ENCODE measurements around the gene PRAMEF20.
"Not testable (repeated sequence)": the region's sequence is repeated elsewhere in the genome, so short reads cannot be mapped to it uniquely, and the experiment has no call there.

PRAMEF20 gene

GRCh38 chr1:13435458-13435857 lies 25.2 kb downstream of the PRAMEF20 start:
- TF ChIP-seq PAX5 (IDR thresholded peaks at IDR 0.05; ENCODE audit: insufficient read depth, low read length, severe bottlenecking) (no peak), POU2F2 (IDR thresholded peaks at IDR 0.05; ENCODE audit: low read depth, low read length) (no peak), POLR2AphosphoS5 (IDR thresholded peaks at IDR 0.05; ENCODE audit: low read depth, low read length) (no peak), TAF1 (IDR thresholded peaks at IDR 0.05; ENCODE audit: low read depth, low read length) (no peak), SPI1 (IDR thresholded peaks at IDR 0.05; ENCODE audit: low read depth, low read length) (no peak)
- FAIRE-seq (no peak), DNase-seq (ENCODE audit: insufficient read length, low spot score) (no peak)

GRCh38 chr1:13439104-13439783 lies 29.0 kb downstream of the PRAMEF20 start:
- FAIRE-seq, result not testable (repeated sequence)

GRCh38 chr1:13443335-13443979 lies 33.2 kb downstream of the PRAMEF20 start:
- no peak for DNase-seq (ENCODE audit: insufficient read length, low spot score)
- TF ChIP-seq POLR2A (IDR thresholded peaks at IDR 0.05; ENCODE audit: low read depth, low read length) (no peak), PAX5 (IDR thresholded peaks at IDR 0.05; ENCODE audit: insufficient read depth, low read length, severe bottlenecking) (no peak), POLR2AphosphoS5 (IDR thresholded peaks at IDR 0.05; ENCODE audit: low read depth, low read length) (no peak), SPI1 (IDR thresholded peaks at IDR 0.05; ENCODE audit: low read depth, low read length) (no peak), POU2F2 (IDR thresholded peaks at IDR 0.05; ENCODE audit: low read depth, low read length) (no peak), TAF1 (IDR thresholded peaks at IDR 0.05; ENCODE audit: low read depth, low read length) (no peak)
- FAIRE-seq, result no peak

More at GRCh38 chr1:13439104-13439783, 29.0 kb downstream of the PRAMEF20 start:
- DNase-seq (ENCODE audit: insufficient read length, low spot score), result not testable (repeated sequence)

GRCh38 chr1:13450204-13450603 lies 40.0 kb downstream of the PRAMEF20 start:
- FAIRE-seq, result no peak
- no peak for DNase-seq (ENCODE audit: insufficient read length, low spot score)
- TF ChIP-seq SPI1 (IDR thresholded peaks at IDR 0.05; ENCODE audit: low read depth, low read length), result no peak
- no peak for TF ChIP-seq POU2F2 (IDR thresholded peaks at IDR 0.05; ENCODE audit: low read depth, low read length)
- TF ChIP-seq POLR2AphosphoS5 (IDR thresholded peaks at IDR 0.05; ENCODE audit: low read depth, low read length), result no peak
- no peak for TF ChIP-seq PAX5 (IDR thresholded peaks at IDR 0.05; ENCODE audit: insufficient read depth, low read length, severe bottlenecking)
- TF ChIP-seq POLR2A (IDR thresholded peaks at IDR 0.05; ENCODE audit: low read depth, low read length), result no peak
- TF ChIP-seq TAF1 (IDR thresholded peaks at IDR 0.05; ENCODE audit: low read depth, low read length), result no peak

GRCh38 chr1:13451399-13451965 lies 41.2 kb downstream of the PRAMEF20 start:
- no peak for DNase-seq (ENCODE audit: insufficient read length, low spot score)
- no peak for FAIRE-seq

GRCh38 chr1:13456904-13457532 lies 46.8 kb downstream of the PRAMEF20 start:
- FAIRE-seq (no peak), DNase-seq (ENCODE audit: insufficient read length, low spot score) (no peak)
- TF ChIP-seq PAX5 (IDR thresholded peaks at IDR 0.05; ENCODE audit: insufficient read depth, low read length, severe bottlenecking) (no peak), POLR2AphosphoS5 (IDR thresholded peaks at IDR 0.05; ENCODE audit: low read depth, low read length) (no peak), POU2F2 (IDR thresholded peaks at IDR 0.05; ENCODE audit: low read depth, low read length) (no peak), TAF1 (IDR thresholded peaks at IDR 0.05; ENCODE audit: low read depth, low read length) (no peak), POLR2A (IDR thresholded peaks at IDR 0.05; ENCODE audit: low read depth, low read length) (no peak), SPI1 (IDR thresholded peaks at IDR 0.05; ENCODE audit: low read depth, low read length) (no peak)

More at GRCh38 chr1:13451399-13451965, 41.2 kb downstream of the PRAMEF20 start:
- TF ChIP-seq POU2F2 (IDR thresholded peaks at IDR 0.05; ENCODE audit: low read depth, low read length), result no peak
- no peak for TF ChIP-seq TAF1 (IDR thresholded peaks at IDR 0.05; ENCODE audit: low read depth, low read length)

GRCh38 chr1:13461977-13462376 lies 51.7 kb downstream of the PRAMEF20 start:
- no peak for FAIRE-seq
- no peak for DNase-seq (ENCODE audit: insufficient read length, low spot score)
- TF ChIP-seq POU2F2 (IDR thresholded peaks at IDR 0.05; ENCODE audit: low read depth, low read length) (no peak), POLR2A (IDR thresholded peaks at IDR 0.05; ENCODE audit: low read depth, low read length) (no peak), POLR2AphosphoS5 (IDR thresholded peaks at IDR 0.05; ENCODE audit: low read depth, low read length) (no peak), SPI1 (IDR thresholded peaks at IDR 0.05; ENCODE audit: low read depth, low read length) (no peak), PAX5 (IDR thresholded peaks at IDR 0.05; ENCODE audit: insufficient read depth, low read length, severe bottlenecking) (no peak), TAF1 (IDR thresholded peaks at IDR 0.05; ENCODE audit: low read depth, low read length) (no peak)

- TF ChIP-seq POLR2AphosphoS5 (IDR thresholded peaks at IDR 0.05; ENCODE audit: low read depth, low read length), result no peak
- TF ChIP-seq POU2F2 (IDR thresholded peaks at IDR 0.05; ENCODE audit: low read depth, low read length), result no peak
- TF ChIP-seq PAX5 (IDR thresholded peaks at IDR 0.05; ENCODE audit: insufficient read depth, low read length, severe bottlenecking), result no peak
- no peak for TF ChIP-seq POLR2A (IDR thresholded peaks at IDR 0.05; ENCODE audit: low read depth, low read length)
- TF ChIP-seq TAF1 (IDR thresholded peaks at IDR 0.05; ENCODE audit: low read depth, low read length), result no peak
- TF ChIP-seq SPI1 (IDR thresholded peaks at IDR 0.05; ENCODE audit: low read depth, low read length), result no peak
- FAIRE-seq (no peak), DNase-seq (ENCODE audit: insufficient read length, low spot score) (no peak)
Observed at GRCh38 chr1:13462682-13463081, 52.4 kb downstream of the PRAMEF20 start.

GRCh38 chr1:13465515-13465914 lies 55.3 kb downstream of the PRAMEF20 start:
- TF ChIP-seq POU2F2 (IDR thresholded peaks at IDR 0.05; ENCODE audit: low read depth, low read length) (no peak), POLR2A (IDR thresholded peaks at IDR 0.05; ENCODE audit: low read depth, low read length) (no peak), SPI1 (IDR thresholded peaks at IDR 0.05; ENCODE audit: low read depth, low read length) (no peak)
- FAIRE-seq (no peak), DNase-seq (ENCODE audit: insufficient read length, low spot score) (no peak)

Measured in GM12891 (cell line).